Stimulated activated CD4-positive, alpha-beta T cell treated with anti-CD3 and anti-CD28 coated beads, Interleukin-15, amount 100 ng/mL, for 48 hours (primary cell): ENCODE measurements around the gene ABCA10.
"Not testable (repeated sequence)": the region's sequence is repeated elsewhere in the genome, so short reads cannot be mapped to it uniquely, and the experiment has no call there.

ENCODE experiments used
- DNase-seq, 2 donors: peaks; one replicate each; pipeline ENCODE4 v3.0.0-alpha.2; 2020; ENCODE audit warnings: low read depth in 2 of 2

The ABCA10 gene, protein sequence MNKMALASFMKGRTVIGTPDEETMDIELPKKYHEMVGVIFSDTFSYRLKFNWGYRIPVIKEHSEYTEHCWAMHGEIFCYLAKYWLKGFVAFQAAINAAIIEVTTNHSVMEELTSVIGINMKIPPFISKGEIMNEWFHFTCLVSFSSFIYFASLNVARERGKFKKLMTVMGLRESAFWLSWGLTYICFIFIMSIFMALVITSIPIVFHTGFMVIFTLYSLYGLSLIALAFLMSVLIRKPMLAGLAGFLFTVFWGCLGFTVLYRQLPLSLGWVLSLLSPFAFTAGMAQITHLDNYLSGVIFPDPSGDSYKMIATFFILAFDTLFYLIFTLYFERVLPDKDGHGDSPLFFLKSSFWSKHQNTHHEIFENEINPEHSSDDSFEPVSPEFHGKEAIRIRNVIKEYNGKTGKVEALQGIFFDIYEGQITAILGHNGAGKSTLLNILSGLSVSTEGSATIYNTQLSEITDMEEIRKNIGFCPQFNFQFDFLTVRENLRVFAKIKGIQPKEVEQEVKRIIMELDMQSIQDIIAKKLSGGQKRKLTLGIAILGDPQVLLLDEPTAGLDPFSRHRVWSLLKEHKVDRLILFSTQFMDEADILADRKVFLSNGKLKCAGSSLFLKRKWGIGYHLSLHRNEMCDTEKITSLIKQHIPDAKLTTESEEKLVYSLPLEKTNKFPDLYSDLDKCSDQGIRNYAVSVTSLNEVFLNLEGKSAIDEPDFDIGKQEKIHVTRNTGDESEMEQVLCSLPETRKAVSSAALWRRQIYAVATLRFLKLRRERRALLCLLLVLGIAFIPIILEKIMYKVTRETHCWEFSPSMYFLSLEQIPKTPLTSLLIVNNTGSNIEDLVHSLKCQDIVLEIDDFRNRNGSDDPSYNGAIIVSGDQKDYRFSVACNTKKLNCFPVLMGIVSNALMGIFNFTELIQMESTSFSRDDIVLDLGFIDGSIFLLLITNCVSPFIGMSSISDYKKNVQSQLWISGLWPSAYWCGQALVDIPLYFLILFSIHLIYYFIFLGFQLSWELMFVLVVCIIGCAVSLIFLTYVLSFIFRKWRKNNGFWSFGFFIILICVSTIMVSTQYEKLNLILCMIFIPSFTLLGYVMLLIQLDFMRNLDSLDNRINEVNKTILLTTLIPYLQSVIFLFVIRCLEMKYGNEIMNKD (N-terminal part only)

GRCh38 chr17:69228576-69228975, at the start of gene ABCA10:
Gene ABCA10, minus strand, starts transcription at chr17:69228824. Its CDS starts 3,466 bp downstream, at chr17:69225358.
- DNase-seq, result no peak

- not testable (repeated sequence) for DNase-seq
Observed at GRCh38 chr17:69276279-69276678, 47.7 kb upstream of the ABCA10 start.

GRCh38 chr17:69275751-69276150, 47.1 kb upstream of the ABCA10 start:
- DNase-seq, result no peak

GRCh38 chr17:69271023-69271422, 42.4 kb upstream of the ABCA10 start:
- DNase-seq, result no peak

- DNase-seq, result no peak
Observed at GRCh38 chr17:69269131-69269998, 40.7 kb upstream of the ABCA10 start.

DNA sequence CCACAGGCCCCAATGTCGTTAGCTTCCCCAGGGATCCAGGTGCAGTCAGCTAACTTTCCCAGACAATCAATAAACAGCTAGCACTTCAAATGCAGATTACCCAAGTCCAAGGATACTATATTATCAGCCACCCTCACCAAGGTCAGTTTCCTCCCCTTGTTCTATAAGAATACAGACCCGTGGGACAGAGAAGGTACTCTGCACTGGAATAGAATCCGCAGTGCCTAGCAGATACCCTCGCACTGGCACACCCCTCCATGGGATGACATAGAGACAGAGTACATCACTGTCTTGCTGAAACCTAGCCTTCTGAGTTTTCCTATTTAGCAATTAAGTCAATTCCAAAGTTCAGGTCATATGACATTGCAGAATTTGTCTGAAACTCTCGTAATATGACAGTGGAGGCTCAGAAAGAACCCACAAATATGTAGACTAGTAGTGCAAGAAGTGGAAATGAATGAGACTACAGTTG, 40.0 kb upstream of the ABCA10 start:
- no peak for DNase-seq

DNA sequence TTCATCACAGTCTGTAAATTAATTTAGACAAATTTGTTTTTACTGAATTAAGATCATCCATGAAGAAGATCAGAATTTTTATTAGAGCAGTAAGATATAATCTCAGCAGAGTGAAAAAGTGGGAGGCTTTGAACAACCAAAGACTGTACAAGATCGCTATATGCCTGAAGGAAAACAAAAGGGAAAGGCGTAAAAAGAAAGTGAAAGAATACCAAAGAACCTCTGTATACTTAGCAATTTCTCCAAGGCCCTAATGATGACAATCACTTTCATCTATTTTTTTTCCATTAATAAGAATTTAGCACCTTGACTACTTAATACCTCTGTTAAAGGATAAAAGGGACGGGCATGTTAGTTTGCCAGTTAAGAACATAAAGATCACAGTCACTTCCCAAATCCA, 38.6 kb upstream of the ABCA10 start:
- no peak for DNase-seq

DNA sequence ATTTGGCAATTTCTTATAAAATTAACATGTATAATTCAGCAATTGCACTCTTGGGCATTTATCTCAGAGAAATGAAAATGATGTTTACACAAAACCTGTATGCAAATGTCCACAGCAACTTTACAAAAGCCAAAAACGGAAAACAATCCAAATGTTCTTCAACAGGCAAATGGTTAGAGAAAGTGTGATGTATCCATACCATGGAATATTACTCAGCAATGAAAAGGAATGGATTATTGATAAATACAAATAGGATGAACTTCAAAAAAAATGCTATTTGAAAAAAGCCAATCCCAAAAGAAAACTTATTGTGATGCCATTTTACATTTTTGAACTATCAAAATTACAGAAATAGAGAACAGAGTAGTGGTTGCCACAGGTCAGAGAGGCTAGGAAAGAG, 37.2 kb upstream of the ABCA10 start:
- no peak for DNase-seq

DNA sequence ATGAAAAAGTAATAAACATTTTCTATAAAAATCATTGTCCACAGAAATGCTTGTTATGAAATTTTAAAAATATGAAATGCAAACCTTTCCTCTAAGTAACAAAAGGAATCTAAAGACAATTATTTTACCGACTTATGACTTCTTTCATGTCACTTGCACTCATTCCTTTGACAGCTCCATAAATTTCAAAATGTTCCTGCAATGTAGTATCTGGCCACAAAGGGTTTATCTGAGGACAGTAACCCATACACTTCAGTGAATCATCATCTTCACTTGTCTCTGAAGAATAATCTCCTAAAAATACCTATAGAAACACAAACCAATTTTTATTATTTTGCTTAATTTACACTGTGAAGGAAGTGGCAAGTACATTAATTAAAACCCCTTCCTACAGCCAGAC, 25.6 kb upstream of the ABCA10 start:
- DNase-seq, result no peak

- no peak for DNase-seq
Observed at GRCh38 chr17:69250641-69251040, 22.0 kb upstream of the ABCA10 start.

DNA sequence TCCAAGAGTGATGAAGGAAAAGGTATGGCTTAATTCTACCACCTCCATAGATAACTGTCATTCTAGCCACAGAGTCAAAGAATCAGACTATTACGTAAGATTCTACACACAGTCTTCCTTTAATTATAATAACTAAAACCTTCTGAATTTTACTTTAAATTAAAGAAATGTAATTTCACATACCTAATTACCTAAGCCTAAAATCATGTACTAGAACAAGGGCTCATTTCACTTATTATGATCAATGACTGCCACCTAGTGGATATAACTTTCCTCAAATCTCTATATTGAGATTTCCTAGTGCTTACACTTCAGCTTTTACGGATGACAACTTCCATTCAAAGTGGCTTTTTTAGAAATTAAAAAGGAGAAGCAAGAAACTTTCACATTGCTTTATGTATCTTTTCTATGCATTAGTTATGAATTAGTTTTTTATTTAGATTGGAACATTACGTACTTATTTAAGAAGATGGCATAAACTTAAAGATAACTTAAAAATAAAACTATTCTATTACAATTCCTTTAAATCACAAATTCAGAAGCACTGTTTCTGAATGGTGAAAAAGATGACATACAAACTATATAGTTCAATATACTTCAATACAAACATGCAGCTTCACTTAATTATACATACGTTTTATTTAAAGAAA, 18.2 kb upstream of the ABCA10 start:
- no peak for DNase-seq

GRCh38 chr17:69246202-69246601, 17.6 kb upstream of the ABCA10 start:
- no peak for DNase-seq

DNA sequence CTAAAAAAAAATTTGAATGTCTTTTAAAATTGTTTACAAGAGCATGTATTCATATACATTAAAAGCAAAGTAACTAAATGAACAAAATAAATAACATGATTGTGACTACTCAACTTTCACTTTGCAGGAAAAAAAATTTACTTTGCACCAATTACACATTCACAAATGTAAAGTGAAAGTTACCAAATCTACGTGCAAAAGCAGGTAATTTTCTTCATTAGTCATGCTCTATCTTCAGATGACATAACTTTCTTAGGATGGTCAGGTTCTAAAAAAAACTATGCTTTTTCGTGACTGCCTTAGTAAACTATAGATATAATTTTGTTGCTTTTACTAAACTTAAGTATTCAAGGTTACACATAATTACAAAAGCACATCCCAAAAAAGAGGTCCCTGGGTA, 17.0 kb upstream of the ABCA10 start:
- no peak for DNase-seq

- no peak for DNase-seq
Observed at GRCh38 chr17:69239611-69240600, 11.3 kb upstream of the ABCA10 start.

- no peak for DNase-seq
Observed at GRCh38 chr17:69236946-69237345, 8.3 kb upstream of the ABCA10 start.

GRCh38 chr17:69236464-69236863, 7.8 kb upstream of the ABCA10 start:
- DNase-seq, result no peak

DNA sequence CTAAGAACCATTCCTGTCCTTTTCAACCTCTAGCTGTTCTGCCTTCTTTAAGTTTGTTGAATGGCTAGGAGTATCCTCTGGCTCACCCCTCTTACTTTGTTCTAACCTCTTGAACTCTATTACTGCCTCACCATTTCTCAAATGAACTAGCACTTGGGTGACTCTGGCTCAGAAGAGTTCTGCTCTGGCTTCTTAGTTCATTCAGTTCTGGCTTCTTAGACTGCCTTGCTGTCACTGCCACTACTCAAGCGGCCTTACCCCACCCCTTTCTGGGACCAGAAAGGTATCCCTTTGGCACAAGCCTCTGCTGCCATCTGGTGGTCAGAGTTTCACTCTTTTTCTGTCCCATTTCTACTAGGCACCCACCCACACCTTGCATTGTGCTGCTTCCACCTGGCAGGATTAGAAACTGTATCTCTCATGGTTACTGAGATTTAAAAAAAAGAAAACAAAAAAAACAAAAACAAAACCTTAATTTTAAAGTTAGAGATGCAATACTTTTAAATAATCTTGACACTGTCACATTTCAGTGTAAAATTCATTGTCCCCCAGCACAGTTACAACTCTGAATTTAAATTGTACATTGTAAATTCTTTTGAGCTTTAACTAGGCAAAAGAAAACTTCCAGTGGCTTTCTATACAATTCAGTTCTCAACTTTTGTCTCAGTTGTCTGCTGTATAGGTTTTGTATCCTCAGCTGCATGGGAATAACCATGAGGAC, 6.9 kb upstream of the ABCA10 start:
- DNase-seq, result peak; percentile 49 to 58

GRCh38 chr17:69232650-69233049, 4.0 kb upstream of the ABCA10 start:
- no peak for DNase-seq

- DNase-seq, result no peak
Observed at GRCh38 chr17:69231521-69231920, 2.9 kb upstream of the ABCA10 start.
